HG02763 (cell line): ENCODE data around the gene METTL21A.
"Not testable (repeated sequence)": the region's sequence is repeated elsewhere in the genome, so short reads cannot be mapped to it uniquely, and the experiment has no call there.

Experiments
- ATAC-seq: cut with Tn5 transposase; IDR thresholded peaks from one replicate; pipeline ENCODE4 v1.9.1; 2021; ENCODE audit warnings: mild to moderate bottlenecking, moderate library complexity; ENCODE audit not compliant: unreplicated experiment

METTL21A gene

GRCh38 chr2:207625014-207625907, at the start of gene METTL21A:
TSS of gene METTL21A (minus strand) at chr2:207625394. CDS start at chr2:207624375, 1,019 bp downstream.
- peak; percentile 64 for ATAC-seq

DNA sequence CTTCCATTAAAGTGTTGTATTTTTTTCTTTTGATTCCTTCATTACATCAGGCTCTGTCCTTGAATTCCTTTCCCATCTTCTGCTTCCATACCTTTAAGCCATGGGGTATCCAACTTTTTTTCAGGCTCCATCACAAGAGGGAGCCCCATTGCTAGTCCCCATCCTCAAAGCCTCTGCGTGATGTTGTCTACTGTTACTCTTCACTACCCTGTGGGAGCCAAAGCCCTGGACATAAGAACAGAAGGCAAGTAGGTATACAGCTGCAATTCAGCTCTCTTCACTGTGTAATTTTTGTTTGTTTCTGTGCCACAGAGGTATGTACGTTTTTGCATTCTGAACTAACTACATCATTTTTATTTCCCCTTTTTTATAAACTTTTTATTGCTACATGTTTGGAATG, 49.6 kb upstream of the METTL21A start:
- ATAC-seq = no peak

- ATAC-seq = no peak
Observed at GRCh38 chr2:207674266-207674774, 49.1 kb upstream of the METTL21A start.

- no peak for ATAC-seq
Observed at GRCh38 chr2:207673431-207673830, 48.2 kb upstream of the METTL21A start.

DNA sequence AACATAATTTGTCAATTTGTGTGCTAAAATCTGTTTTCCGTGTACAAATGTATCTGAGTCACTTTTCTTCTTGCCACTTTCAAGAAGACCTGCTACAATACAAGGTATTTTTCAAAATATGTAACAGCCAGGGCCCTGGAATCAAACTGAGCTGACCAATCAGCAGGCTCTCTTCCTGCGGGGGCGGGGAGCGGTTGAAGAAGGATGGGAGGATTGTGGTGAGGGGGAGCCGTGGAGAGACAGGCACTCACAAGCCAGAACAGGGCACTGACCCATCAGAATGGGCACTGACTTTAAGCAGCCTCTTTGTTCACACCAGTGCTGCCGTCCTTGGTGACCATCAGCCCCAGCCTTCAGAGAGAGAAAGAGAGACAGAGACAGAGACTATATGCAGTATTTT, 45.7 kb upstream of the METTL21A start:
- ATAC-seq = no peak

- ATAC-seq = no peak
Observed at GRCh38 chr2:207663870-207664545, 38.8 kb upstream of the METTL21A start.

GRCh38 chr2:207662203-207662602, 37.0 kb upstream of the METTL21A start:
- peak; percentile 94 for ATAC-seq

GRCh38 chr2:207660994-207661393, 35.8 kb upstream of the METTL21A start:
- no peak for ATAC-seq

DNA sequence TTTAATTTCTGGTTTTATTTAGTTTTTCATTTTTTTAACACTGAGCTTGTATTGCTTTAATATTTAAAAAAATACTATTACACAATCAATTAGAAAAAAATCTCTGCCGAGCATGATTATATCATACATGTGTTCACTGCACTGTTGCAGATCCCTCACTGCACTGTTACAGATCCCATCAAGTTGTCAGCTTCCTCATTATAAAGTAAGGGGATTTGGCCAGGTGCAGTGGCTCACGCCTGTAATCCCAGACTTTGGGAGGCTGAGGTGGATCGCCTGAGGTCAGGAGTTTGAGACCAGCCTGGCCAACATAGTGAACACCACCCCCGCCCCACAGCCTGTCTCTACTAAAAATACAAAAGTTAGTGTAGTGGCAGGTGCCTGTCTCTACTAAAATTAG, 33.0 kb upstream of the METTL21A start:
- no peak for ATAC-seq

DNA sequence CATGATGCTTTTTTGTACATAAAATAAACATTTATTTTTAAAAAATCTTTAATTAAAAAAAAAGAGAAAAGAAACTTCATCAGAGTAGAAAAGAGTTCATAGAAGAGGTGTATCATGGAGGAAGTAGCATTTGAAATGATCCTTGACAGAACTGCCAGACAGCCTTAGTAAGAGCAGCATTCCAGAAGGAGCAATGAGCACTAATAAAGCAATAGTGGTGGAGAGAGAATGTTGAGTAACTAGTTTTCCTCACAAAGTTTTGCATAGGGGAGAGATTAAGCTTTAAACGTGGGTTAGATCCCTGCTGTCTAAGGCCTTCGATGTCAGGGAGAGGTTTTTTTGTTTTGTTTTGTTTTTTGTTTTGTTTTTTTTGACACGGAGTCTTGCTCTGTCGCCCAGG, 29.8 kb upstream of the METTL21A start:
- ATAC-seq = no peak

- ATAC-seq = not testable (repeated sequence)
Observed at GRCh38 chr2:207646582-207646981, 21.4 kb upstream of the METTL21A start.

- ATAC-seq = no peak
Observed at GRCh38 chr2:207643892-207644291, 18.7 kb upstream of the METTL21A start.

- no peak for ATAC-seq
Observed at GRCh38 chr2:207640661-207641060, 15.5 kb upstream of the METTL21A start.

DNA sequence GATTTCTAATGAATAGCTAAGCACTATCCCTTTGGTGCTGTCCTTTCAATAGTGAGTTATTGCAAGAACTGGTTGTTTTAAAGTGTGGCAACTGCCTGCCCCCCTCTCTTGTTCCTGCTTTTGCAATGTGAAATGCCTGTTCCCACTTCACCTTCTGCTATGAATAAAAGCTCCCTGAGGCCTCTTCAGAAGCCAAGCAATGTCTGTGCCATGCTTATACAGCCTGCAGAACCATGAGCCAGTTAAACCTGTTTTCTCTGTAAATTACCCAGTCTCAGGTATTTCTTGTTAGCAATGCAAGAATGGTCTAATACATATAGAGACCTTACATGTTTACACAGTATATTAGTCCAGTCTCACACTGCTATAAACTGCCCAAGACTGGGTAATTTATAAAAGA, 15.0 kb upstream of the METTL21A start:
- no peak for ATAC-seq

- ATAC-seq = not testable (repeated sequence)
Observed at GRCh38 chr2:207639288-207639687, 14.1 kb upstream of the METTL21A start.

- no peak for ATAC-seq
Observed at GRCh38 chr2:207635468-207636200, 10.4 kb upstream of the METTL21A start.

DNA sequence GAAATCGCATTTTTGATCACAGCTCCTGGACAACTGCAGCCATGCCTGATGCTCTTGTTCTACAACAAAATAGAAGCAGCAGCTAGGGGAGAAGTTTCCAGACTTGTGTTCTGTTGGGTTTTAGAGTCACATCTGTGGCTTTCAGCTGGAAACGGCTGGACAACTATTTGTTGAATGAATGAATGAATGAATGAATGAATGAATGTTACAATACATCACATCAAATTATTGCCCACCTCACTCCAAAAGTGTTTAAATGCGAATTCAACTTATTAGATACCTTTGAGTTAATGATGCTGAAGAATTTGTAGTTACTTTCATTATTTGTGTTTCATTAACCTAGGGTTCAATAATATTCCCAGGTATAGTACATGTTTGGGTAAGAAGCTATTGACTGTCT, 8.5 kb upstream of the METTL21A start:
- no peak for ATAC-seq

GRCh38 chr2:207632575-207633493, 7.6 kb upstream of the METTL21A start:
- no peak for ATAC-seq

DNA sequence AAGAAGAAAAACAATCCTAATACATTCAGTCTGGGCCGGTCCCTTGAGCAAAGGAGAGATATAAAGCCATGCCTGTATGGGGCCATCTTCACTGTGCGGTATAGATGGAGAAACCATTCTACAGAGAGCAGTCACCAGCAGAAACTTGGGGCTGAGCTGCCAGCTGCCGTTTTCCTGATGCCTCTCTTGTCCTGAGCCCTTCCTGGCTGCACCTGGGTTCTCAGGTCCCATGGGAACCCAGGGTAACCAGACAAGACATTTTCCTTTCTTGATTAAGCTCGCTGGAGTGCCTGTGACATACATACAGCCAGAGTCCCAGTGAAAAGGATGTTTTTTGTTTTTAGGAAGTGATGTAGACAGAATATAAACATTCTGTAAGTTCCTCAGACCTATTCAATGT, 5.3 kb upstream of the METTL21A start:
- ATAC-seq = no peak

DNA sequence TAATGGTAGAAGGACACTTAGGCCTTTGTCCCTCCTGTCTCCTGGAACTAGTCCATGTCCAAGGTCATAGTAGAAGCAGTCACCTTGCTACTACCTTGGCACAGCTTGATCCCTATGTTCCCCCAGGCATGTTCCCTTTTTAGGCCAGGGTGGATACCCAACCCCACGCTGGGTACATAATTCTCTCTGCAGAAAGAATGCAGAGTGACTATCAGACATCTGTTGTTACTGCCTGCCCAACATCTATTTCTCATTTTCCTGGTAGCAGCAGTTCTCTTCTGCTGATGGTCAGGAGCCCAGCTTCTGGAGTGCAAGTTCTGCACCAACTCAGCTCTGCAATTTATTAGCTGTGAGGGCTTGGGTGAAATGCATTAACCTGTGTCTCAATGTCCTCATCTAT, 4.4 kb upstream of the METTL21A start:
- no peak for ATAC-seq
